GM13977 (cell line): ENCODE data around the gene VRK1.
"Not testable (repeated sequence)": the region's sequence is repeated elsewhere in the genome, so short reads cannot be mapped to it uniquely, and the experiment has no call there.

Experiments
- DNase-seq: peaks from one replicate; pipeline ENCODE4 v3.0.0; 2012; ENCODE audit warnings: low spot score
- CTCF ChIP-seq: IDR thresholded peaks from 2 replicates; pipeline ENCODE4 v1.5.1; 2012; ENCODE audit warnings: mild to moderate bottlenecking, control low read depth; ENCODE audit not compliant: insufficient read depth; ENCODE audit errors: extremely low read depth, missing control alignments
- in situ Hi-C: fragments of 300-500 bp; cut with MboI; formaldehyde crosslinking; loops from one replicate; pipeline ENCODE4 v1.12.0; 2022; ENCODE audit warnings: low sequenced_read_pairs, low pct_unique_long_range_greater_than_20kb, mixed read lengths, inconsistent platforms; ENCODE audit not compliant: unreplicated experiment

VRK1 gene

GRCh38 chr14:96874127-96874526, 76.9 kb downstream of the VRK1 start:
- in situ Hi-C loops, result no loop called here
- no peak for DNase-seq
- no peak for TF ChIP-seq CTCF

- no peak for DNase-seq
- in situ Hi-C loops, result no loop called here
- TF ChIP-seq CTCF, result no peak
These were observed 79.6 kb downstream of the VRK1 start for GRCh38 chr14:96876747-96877146.

DNA sequence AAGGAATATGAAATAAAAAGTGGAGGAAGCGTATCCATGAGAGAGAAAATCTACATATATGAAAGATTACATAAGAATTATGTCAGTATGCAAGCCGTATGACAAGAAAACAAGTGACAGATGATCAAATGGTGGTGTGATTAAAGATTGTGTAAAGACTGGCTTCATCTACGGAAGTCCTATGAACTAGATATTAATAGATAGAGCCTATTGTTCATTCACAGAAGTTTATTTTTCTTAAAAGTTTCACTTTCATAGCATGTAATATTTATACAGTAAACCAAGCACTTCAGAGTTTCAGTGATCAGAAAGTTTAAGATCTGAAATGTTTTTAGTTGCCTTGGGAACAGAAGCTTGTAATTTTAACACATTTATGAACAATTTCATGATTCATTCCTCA, 84.5 kb downstream of the VRK1 start:
- TF ChIP-seq CTCF, result no peak
- in situ Hi-C loops, result no loop called here
- no peak for DNase-seq

GRCh38 chr14:96883974-96884373, 86.8 kb downstream of the VRK1 start:
- in situ Hi-C loops, DNase-seq: not testable (repeated sequence)

DNA sequence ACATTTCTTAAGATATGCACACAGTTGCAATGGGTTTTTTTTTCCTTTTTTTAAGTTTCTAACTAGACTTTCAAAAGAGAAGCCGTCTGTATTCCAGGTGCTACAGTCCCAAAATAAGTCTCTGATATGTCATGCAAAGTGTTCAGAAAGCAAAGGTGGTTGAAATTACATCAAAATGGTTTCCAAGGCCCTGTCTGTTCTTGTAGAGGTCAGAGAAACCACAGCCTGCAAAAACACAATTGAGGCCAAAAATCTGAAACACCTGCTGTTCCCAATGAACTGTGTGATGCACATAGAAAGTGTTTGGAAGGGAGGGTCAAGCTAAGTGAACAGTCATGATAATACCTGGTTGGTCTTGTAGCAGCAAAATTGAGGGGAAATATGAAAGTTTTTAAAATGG, 91.0 kb downstream of the VRK1 start:
- DNase-seq, result peak; percentile 8
- in situ Hi-C loops, result no loop called here
- TF ChIP-seq CTCF, result no peak

- in situ Hi-C loops, result no loop called here
- DNase-seq, result no peak
- TF ChIP-seq CTCF, result no peak
These were observed 91.4 kb downstream of the VRK1 start for GRCh38 chr14:96888593-96888992.

DNA sequence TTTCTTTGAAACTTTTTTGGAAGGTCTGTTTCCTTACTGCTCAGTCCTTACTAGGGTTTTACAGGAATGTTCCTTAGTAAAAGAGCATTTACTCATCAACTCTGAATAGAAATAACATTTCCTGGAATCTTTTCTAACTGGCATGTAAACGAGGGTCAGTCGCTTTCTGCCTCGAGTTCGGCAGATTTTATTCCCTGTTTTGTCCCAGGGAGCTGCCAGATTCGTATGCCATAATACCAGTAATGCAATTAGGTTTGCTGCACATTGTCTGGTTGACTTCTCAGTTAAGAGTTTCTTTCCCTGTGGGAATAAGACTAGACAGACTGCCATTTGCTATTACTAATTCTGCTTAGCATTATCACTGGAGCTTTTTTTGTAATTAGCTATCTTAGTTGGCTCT, 91.9 kb downstream of the VRK1 start:
- DNase-seq, result no peak
- in situ Hi-C loops, result no loop called here

More for the DNA sequence above, 91.9 kb downstream of the VRK1 start:
- TF ChIP-seq CTCF, result no peak
